Spleen (tissue), 11 donors: ENCODE measurements around the gene SHC3. TPM values are rescaled to one million over a fixed set of nuclear protein-coding genes. Genes with fewer than 3 reads are reported as not detected.

Experiments
- DNase-seq: peaks from one replicate; pipeline ENCODE4 v3.0.0-alpha.2; 2020
- H3K27ac ChIP-seq, 8 donors: fragments of 200-600 bp; sonication (generic) in 7 of 8; 1 replicate in 4 of 8; 2 replicates in 4 of 8; pipeline versions ENCODE4 v1.5.0 to v1.8.0; 2016 to 2021; ENCODE audit warnings: inconsistent platforms in 4 of 8, mild to moderate bottlenecking in 4 of 8, moderate library complexity in 1 of 8
- H3K27me3 ChIP-seq, 7 donors: fragments of 200-600 bp; sonication (generic) in 6 of 7; replicated peaks in 1 of 7; 1 replicate in 4 of 7; 2 replicates in 3 of 7; pipeline versions ENCODE4 v1.5.0 to v1.8.0; 2016 to 2021; ENCODE audit warnings: inconsistent platforms in 3 of 7, mild to moderate bottlenecking in 1 of 7
- H3K36me3 ChIP-seq, 6 donors: fragments of 200-600 bp; sonication (generic) in 5 of 6; 1 replicate in 4 of 6; 2 replicates in 2 of 6; pipeline versions ENCODE4 v1.5.0 to v1.8.0; 2016 to 2021; ENCODE audit warnings: inconsistent platforms in 2 of 6
- H3K4me1 ChIP-seq, 6 donors: fragments of 200-600 bp; sonication (generic) in 5 of 6; 1 replicate in 3 of 6; 2 replicates in 3 of 6; pipeline versions ENCODE4 v1.5.0 to v1.8.0; 2016 to 2021; ENCODE audit warnings: inconsistent platforms in 3 of 6
- H3K4me3 ChIP-seq, 8 donors: fragments of 200-600 bp; sonication (generic) in 7 of 8; 1 replicate in 4 of 8; 2 replicates in 4 of 8; pipeline versions ENCODE4 v1.5.0 to v1.8.0; 2016 to 2021; ENCODE audit warnings: inconsistent platforms in 4 of 8, mild to moderate bottlenecking in 4 of 8, moderate library complexity in 2 of 8
- H3K9me3 ChIP-seq, 8 donors: fragments of 200-600 bp; sonication (generic) in 7 of 8; 1 replicate in 4 of 8; 2 replicates in 4 of 8; pipeline versions ENCODE4 v1.5.0 to v1.8.0; 2016 to 2021; ENCODE audit warnings: inconsistent platforms in 4 of 8
- CTCF ChIP-seq, 11 experiments: fragments of 200-600 bp in 7 of 11; fragments of 450-650 bp in 4 of 11; sonication (generic) in 4 of 11; IDR thresholded peaks in 8 of 11; conservative IDR thresholded peaks in 3 of 11; 1 replicate in 7 of 11; 2 replicates in 4 of 11; pipeline versions ENCODE4 v1.4.0 to v1.8.0; 2016 to 2021; ENCODE audit warnings: antibody characterized with exemption in 11 of 11, inconsistent platforms in 4 of 11, mild to moderate bottlenecking in 1 of 11
- POLR2A ChIP-seq, 3 donors: fragments of 450-650 bp; IDR thresholded peaks; one replicate each; pipeline ENCODE4 v1.5.1; 2017; ENCODE audit warnings: antibody characterized with exemption in 3 of 3, mild to moderate bottlenecking in 1 of 3
- POLR2AphosphoS5 ChIP-seq, 3 donors: sonication (generic); formaldehyde crosslinking; IDR thresholded peaks; one replicate each; pipeline ENCODE4 v1.5.1; 2017; ENCODE audit warnings: antibody characterized with exemption in 3 of 3
- WGBS, 5 donors: extraction: QIAGEN DNeasy Blood & Tissue Kit in 3 of 5; methylation state at CpG; one replicate each; pipeline versions ENCODE4 v1.1.5 to v1.1.7; 2013 to 2018; 5-methylcytosine and 5-hydroxymethylcytosine counted together
- intact Hi-C: fragments of 100-400 bp; cut with DNase I; formaldehyde crosslinking; loops from one replicate; pipeline ENCODE4 v1.15.0; 2023; ENCODE audit warnings: low total_unique reads
- polyA plus RNA-seq, 3 donors: library from polyadenylated mRNA; stranded (reverse); fragments of 200-250 nt; gene quantifications; one replicate each; pipeline ENCODE4 v1.2.1, GENCODE V29; 2013
- total RNA-seq, 7 donors: library from RNA; depleted of rRNA in 3 of 7; stranded (reverse); fragments of >200 nt in 3 of 7; fragmentation: NEBNext Ultra II Directional in 4 of 7; extraction: Animal tissue kit (Norgen Biotek cat#: 25700) in 4 of 7; gene quantifications; one replicate each; pipeline versions ENCODE4 v1.1.0 to v1.2.1, GENCODE V29; 2016 to 2021
- donor health status: healthy with polysubstance abuse.
- donor health status: DM: no; HTN: no; CAD: no; lungs with moderate emphysema.
- donor health status: DM: no; HTN: no; CAD: no.
- donor health status: Bipolar disorder and iron deficiency.
- donor health status: healthy.
- donor health status: DM: no; HTN: no; CAD: no.
- donor health status: DM: yes; HTN: yes; CAD: no.

The SHC3 gene
- total and polyA plus RNA-seq, 10 donors, result 0.03 to 0.70 (median 0.07) TPM; not detected in 1

DNA sequence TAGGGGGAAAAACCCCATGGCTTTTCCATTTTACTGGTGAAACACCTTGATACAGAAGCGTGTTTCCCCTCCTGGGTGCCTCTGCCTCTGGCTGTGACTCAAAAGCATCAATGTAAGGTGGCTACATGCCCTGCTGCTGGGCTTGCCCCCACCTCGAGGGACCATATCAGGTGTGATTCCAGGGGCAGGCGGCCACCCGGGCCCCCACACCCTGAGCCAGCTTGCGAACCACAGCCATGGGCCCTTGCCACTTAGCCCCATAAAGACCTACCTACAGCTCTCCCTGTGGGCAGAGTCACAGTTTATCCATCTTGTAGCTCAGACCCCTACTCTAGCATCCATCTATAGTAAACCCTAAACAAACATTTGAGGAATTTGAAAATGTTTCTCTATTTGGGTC lies 10.8 kb downstream of the SHC3 start:
- H3K9me3 ChIP-seq, result peaks cover 0 to 5% (median 0%) of the 10 kb centered on the region in 8 donors
- H3K4me1 ChIP-seq, result no peaks in the 10 kb centered on the region
- intact Hi-C loops, result no loop called here
- no peak overlapping the region for H3K27ac ChIP-seq
- no peaks in the 10 kb centered on the region for H3K36me3 ChIP-seq
- no peak overlapping the region for H3K4me3 ChIP-seq
- DNase-seq, result no peak
- TF ChIP-seq POLR2A (IDR thresholded peaks at IDR 0.05) (no peak), POLR2AphosphoS5 (IDR thresholded peaks at IDR 0.05) (no peak), CTCF (IDR thresholded peaks at IDR 0.05 in 8 of 11, conservative IDR thresholded peaks at IDR 0.05 in 3 of 11) (no peak)
- WGBS, 5 donors, result 75 to 91% (median 82%) methylated on average over 5 of the region's 5 CpGs
- peaks cover 0 to 36% (median 0%) of the 10 kb centered on the region in 7 donors for H3K27me3 ChIP-seq

DNA sequence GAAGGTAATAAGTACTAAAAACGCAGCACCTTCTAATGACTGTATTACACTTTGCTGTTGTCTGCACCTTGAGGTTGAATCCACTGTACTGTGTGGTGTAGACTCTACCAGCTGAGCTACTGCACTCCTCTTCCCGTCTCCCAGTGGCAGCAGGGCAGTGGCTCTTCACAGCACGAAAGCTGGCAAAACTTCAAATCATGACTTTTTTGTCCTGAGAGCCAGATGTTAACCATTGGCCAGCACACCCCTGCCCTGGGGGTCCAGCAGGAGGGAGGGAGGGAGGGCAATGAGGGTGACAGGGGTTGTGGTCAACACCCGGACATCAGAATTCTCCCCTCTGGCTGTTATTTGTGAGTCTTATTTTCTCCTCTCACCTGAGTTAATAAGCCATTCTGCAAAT lies 11.8 kb downstream of the SHC3 start:
- TF ChIP-seq CTCF (IDR thresholded peaks at IDR 0.05 in 8 of 11, conservative IDR thresholded peaks at IDR 0.05 in 3 of 11) (no peak), POLR2AphosphoS5 (IDR thresholded peaks at IDR 0.05) (no peak), POLR2A (IDR thresholded peaks at IDR 0.05) (no peak)

DNA sequence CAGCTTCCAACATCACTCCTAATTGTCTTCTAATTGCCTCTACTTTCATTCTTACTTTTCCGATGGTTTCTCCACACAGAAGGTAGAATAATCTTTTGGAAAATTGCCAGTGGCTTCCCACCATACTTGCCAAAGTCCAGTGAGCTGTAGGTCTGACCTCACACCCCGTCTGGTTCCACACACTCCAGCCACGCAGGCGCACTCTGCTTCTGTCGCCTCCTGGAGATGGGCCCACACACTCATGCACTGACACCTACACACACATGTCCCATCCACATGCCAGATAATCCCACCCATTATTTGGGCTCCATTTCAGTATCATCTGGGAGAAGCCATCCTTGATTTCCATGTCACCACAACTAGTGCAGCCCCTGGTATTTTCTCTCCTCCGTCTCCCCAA lies 12.7 kb downstream of the SHC3 start:
- Histone ChIP-seq H3K27ac (no peak overlapping the region), H3K9me3 (peaks cover 0 to 5% (median 0%) of the 10 kb centered on the region in 8 donors), H3K36me3 (no peaks in the 10 kb centered on the region), H3K4me3 (no peak overlapping the region), H3K27me3 (peaks cover 0 to 30% (median 0%) of the 10 kb centered on the region in 7 donors), H3K4me1 (no peaks in the 10 kb centered on the region)
- no peak for TF ChIP-seq POLR2AphosphoS5 (IDR thresholded peaks at IDR 0.05)
- TF ChIP-seq CTCF (IDR thresholded peaks at IDR 0.05 in 8 of 11, conservative IDR thresholded peaks at IDR 0.05 in 3 of 11), result no peak
- no peak for TF ChIP-seq POLR2A (IDR thresholded peaks at IDR 0.05)
- 88 to 97% (median 91%) methylated on average over 6 of the region's 6 CpGs for WGBS, 5 donors
- DNase-seq, result no peak
- intact Hi-C loops, result no loop called here

More for the DNA sequence above, 11.8 kb downstream of the SHC3 start:
- intact Hi-C loops, result no loop called here
- no peak overlapping the region for H3K27ac ChIP-seq
- WGBS, 5 donors, result 71 to 87% (median 84%) methylated on average over 4 of the region's 4 CpGs
- DNase-seq, result no peak
- H3K4me3 ChIP-seq, result no peak overlapping the region
- H3K36me3 ChIP-seq, result no peaks in the 10 kb centered on the region
- H3K27me3 ChIP-seq, result peaks cover 0 to 33% (median 0%) of the 10 kb centered on the region in 7 donors
- H3K4me1 ChIP-seq, result no peaks in the 10 kb centered on the region
- H3K9me3 ChIP-seq, result peaks cover 0 to 5% (median 0%) of the 10 kb centered on the region in 8 donors

DNA sequence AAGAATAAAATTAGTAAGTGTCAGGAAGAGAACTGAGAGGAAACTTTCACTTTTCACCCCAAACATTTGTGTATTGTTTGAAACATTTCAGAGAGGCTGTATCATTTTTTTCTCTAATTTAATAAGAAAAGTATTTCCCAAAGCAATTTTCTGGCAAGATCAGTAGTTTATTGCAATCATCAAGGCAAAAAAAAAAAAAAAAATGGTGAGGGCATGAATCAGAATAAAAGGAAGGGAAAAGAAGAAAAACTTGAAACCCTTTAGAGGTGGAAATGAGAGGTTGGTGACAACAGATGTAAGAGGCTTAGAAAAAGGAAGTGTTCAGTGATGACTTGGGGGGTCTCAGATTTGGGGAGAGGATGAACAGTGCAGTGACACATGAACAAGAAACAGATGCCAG lies 13.3 kb downstream of the SHC3 start:
- DNase-seq, result no peak

More for the DNA sequence above, 13.3 kb downstream of the SHC3 start:
- peaks cover 0 to 5% (median 0%) of the 10 kb centered on the region in 8 donors for H3K9me3 ChIP-seq
- no peak overlapping the region for H3K27ac ChIP-seq
- peaks cover 0 to 33% (median 0%) of the 10 kb centered on the region in 7 donors for H3K27me3 ChIP-seq
- H3K4me1 ChIP-seq, result no peaks in the 10 kb centered on the region
- TF ChIP-seq CTCF (IDR thresholded peaks at IDR 0.05 in 8 of 11, conservative IDR thresholded peaks at IDR 0.05 in 3 of 11) (no peak), POLR2A (IDR thresholded peaks at IDR 0.05) (no peak), POLR2AphosphoS5 (IDR thresholded peaks at IDR 0.05) (no peak)
- intact Hi-C loops, result no loop called here
- no peaks in the 10 kb centered on the region for H3K36me3 ChIP-seq
- H3K4me3 ChIP-seq, result no peak overlapping the region
